Neutrophil (primary cell): ENCODE results near the gene EHMT1.

Experiments
- H3K27ac ChIP-seq: fragments of 200-600 bp; sonication (generic); 2 replicates; pipeline ENCODE4 v1.5.1; 2016; ENCODE audit warnings: mild to moderate bottlenecking, moderate library complexity
- H3K27me3 ChIP-seq: fragments of 200-600 bp; sonication (generic); 2 replicates; pipeline ENCODE4 v1.6.0; 2016; ENCODE audit warnings: mild to moderate bottlenecking
- H3K36me3 ChIP-seq: fragments of 200-600 bp; sonication (generic); 2 replicates; pipeline ENCODE4 v1.5.1; 2017
- H3K4me1 ChIP-seq, 2 experiments: fragments of 200-600 bp in 1 of 2; sonication (generic) in 1 of 2; 1 replicate in 1 of 2; 2 replicates in 1 of 2; pipeline versions ENCODE4 v1.5.1 to v1.6.1; 2013 to 2016; ENCODE audit warnings: low read depth in 1 of 2, low read length in 1 of 2, mild to moderate bottlenecking in 1 of 2, moderate library complexity in 1 of 2; ENCODE audit not compliant: control insufficient read depth in 1 of 2, insufficient read depth in 1 of 2
- H3K4me3 ChIP-seq, 2 experiments: fragments of 200-600 bp in 1 of 2; sonication (generic) in 1 of 2; 1 replicate in 1 of 2; 2 replicates in 1 of 2; pipeline ENCODE4 v1.5.1; 2013 to 2016; ENCODE audit warnings: low read depth in 1 of 2, low read length in 1 of 2, mild to moderate bottlenecking in 1 of 2, moderate library complexity in 1 of 2
- H3K9me3 ChIP-seq: fragments of 200-600 bp; sonication (generic); 2 replicates; pipeline ENCODE4 v1.5.1; 2016
- TF ChIP-seq, protein P1 (sequence below): fragments of 200-600 bp; sonication (generic); IDR thresholded peaks from 2 replicates; pipeline ENCODE4 v1.5.1; 2016; ENCODE audit warnings: antibody characterized with exemption

The EHMT1 gene

DNA sequence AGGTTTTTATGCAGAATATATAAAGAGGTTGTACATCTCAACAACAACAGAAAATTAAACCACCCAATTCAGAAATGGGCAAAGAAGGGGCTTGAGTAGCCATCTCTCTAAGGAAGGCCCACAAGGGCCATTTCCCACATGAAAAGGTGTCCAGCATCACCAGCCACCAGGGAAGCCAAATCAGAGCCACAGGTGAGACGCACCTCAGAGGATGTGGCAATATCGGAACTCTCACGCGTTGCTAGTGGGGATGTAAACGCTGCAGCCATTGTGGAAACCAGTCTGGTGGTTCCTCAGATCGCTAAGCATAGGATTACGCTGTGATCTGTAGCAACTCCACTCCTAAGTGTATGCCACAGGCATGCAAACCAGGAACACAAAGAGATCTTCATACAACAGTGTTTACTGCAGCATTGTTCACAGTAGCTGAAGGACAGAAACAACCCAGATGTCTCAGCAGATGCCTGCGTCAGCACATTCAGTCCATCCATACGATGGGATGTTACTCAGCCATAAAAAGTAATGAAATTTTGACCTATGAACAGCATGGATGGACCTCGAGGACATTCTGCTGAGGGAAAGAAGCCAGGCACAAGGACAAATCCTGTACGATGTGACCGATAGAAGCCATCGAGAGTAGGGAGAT, 174.5 kb downstream of the EHMT1 start:
- H3K36me3 ChIP-seq: peaks cover 86% of the 10 kb centered on the region
- H3K27ac ChIP-seq: no peak overlapping the region

DNA sequence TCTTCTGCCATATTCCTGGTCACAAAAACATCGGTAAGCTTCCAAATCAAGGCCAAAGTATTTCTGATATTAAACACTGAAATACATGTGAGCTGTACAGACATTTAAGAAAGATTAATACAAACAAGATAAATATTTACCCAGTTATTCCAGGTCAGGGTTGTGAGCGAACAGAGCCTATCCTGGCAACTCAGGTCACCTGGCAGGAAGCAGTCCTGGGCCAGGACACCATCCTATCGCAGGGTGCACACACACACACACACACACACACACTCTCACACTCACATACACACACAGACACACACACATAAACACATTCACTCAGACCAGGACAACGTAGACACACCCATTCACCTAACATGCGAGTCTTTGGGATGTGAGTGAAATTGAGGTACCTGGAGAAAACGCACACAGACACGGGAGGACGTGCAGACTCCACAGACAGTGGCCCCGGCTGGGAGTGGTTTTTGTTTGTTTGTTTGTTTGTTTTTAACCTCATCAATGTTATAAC, 176.4 kb downstream of the EHMT1 start:
- no peaks in the 10 kb centered on the region for H3K27me3 ChIP-seq
- no peaks in the 10 kb centered on the region for H3K9me3 ChIP-seq
- peaks cover 91% of the 10 kb centered on the region for H3K36me3 ChIP-seq
- TF ChIP-seq, protein P1, sequence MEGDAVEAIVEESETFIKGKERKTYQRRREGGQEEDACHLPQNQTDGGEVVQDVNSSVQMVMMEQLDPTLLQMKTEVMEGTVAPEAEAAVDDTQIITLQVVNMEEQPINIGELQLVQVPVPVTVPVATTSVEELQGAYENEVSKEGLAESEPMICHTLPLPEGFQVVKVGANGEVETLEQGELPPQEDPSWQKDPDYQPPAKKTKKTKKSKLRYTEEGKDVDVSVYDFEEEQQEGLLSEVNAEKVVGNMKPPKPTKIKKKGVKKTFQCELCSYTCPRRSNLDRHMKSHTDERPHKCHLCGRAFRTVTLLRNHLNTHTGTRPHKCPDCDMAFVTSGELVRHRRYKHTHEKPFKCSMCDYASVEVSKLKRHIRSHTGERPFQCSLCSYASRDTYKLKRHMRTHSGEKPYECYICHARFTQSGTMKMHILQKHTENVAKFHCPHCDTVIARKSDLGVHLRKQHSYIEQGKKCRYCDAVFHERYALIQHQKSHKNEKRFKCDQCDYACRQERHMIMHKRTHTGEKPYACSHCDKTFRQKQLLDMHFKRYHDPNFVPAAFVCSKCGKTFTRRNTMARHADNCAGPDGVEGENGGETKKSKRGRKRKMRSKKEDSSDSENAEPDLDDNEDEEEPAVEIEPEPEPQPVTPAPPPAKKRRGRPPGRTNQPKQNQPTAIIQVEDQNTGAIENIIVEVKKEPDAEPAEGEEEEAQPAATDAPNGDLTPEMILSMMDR: no peak
- H3K4me1 ChIP-seq: no peaks in the 10 kb centered on the region
- no peak overlapping the region for H3K27ac ChIP-seq
- H3K4me3 ChIP-seq: no peak overlapping the region

More for the DNA sequence above, 174.5 kb downstream of the EHMT1 start:
- H3K9me3 ChIP-seq: no peaks in the 10 kb centered on the region
- no peaks in the 10 kb centered on the region for H3K4me1 ChIP-seq
- no peaks in the 10 kb centered on the region for H3K27me3 ChIP-seq
- H3K4me3 ChIP-seq: no peak overlapping the region
- TF ChIP-seq, protein P1: no peak

DNA sequence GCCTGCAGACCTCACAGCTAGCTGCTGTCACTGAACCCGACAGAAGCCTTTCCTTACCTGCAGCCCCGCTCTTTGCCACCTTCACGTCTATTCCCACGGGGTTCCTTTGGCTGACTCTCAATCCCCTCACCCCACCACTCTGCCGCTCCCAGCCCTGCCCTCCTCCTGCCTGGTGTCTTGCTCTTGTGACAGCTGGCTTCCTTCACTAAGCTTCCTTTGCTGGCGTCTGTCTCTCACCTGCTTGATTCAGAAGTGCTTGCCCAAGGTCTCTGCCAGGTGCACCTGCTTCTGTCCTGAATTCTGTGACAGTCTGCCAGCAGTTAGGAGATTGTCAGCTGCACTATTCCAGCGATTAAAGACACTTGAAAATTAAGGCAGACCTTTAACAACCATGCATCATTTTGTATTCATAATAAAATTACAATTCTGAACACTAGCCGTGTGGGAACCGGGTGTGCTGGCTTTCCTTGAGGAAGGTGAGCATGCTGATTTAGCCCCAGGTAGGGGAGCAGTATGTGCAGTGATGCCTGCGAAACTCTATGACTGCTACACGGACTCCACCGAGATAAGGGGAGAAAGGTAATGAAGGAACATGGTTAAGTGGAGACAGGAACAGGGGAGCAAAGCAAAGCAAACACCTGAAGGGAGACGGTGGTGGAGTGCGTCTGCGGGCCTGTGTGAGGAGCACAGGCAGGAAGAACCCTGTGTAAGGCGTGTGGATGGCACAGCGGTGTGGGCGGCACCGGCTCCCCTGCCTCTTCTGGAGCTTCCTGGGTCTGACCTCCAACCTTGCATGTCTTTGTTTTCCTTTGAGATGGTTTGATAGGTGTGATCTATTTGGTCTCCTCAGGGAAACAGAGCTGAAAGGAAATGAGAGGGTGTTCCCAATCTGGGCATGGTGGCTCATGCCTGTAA, 178.7 kb downstream of the EHMT1 start:
- Histone ChIP-seq H3K9me3 (no peaks in the 10 kb centered on the region), H3K27me3 (no peaks in the 10 kb centered on the region), H3K27ac (no peak overlapping the region), H3K4me3 (no peak overlapping the region), H3K4me1 (no peaks in the 10 kb centered on the region), H3K36me3 (peaks cover 91% of the 10 kb centered on the region)
- TF ChIP-seq, protein P1: no peak

DNA sequence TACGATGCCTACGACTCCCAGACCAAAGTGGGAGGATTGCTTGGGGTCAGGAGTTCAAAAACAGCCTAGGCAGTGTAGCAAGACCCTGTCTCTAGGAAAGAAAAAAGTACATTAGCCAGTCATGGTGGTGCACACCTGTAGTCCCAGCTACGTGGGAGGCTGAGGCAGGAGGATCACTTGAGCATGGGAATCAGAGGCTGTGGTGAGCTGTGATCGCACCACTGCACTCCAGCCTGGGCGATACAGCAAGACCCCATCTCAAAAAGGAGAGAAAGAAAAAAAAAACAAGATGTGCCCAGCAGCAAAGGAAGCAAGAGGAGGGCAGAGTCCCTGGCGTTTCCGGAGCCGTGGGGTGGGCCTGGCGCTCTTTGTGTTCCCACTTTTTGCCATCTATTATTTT, 179.3 kb downstream of the EHMT1 start:
- Histone ChIP-seq H3K9me3 (no peaks in the 10 kb centered on the region), H3K36me3 (peaks cover 91% of the 10 kb centered on the region), H3K27ac (no peak overlapping the region), H3K27me3 (no peaks in the 10 kb centered on the region), H3K4me1 (no peaks in the 10 kb centered on the region), H3K4me3 (no peak overlapping the region)
- TF ChIP-seq, protein P1: no peak

DNA sequence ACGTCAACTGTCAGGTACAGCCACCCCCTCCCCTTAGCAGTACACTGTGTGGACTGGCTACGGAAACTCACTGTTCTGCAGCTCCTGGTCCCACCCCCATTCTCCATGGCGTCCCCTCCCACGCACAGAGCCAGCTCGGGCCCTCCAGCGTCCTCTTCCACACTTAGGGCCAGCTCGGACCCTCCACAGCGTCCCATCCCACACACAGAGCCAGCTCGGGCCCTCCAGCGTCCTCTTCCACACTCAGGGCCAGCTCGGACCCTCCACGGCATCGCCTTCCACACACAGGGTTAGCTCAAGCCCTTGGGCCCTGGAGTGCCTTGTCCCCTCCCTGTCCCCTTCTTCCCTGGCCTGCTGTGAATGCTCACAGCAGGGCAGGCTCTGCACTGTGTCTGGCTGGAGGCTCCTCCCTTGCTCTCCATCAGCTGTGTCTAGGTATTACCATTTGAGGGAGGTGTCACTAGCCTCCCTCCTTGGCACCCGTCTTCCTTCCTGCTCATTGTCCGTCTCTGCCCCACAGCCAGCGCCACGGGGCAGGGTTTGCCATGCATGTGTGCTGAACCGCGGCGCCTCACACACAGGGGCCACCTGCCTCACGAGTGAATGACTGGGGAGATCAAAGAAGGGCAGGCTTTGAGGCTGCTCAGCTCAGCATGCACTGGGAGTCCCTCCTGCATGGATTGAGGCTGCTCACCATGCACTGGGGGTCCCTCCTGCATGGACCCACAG, 180.3 kb downstream of the EHMT1 start:
- no peaks in the 10 kb centered on the region for H3K27me3 ChIP-seq
- H3K9me3 ChIP-seq: no peaks in the 10 kb centered on the region
- H3K27ac ChIP-seq: no peak overlapping the region
- H3K4me1 ChIP-seq: no peaks in the 10 kb centered on the region
- H3K36me3 ChIP-seq: peaks cover 88% of the 10 kb centered on the region
- H3K4me3 ChIP-seq: no peak overlapping the region
- TF ChIP-seq, protein P1: no peak
